GM18508 (cell line): ENCODE data around the gene SDC3.

Experiments used
- ATAC-seq: cut with Tn5 transposase; IDR thresholded peaks from one replicate; pipeline ENCODE4 v1.9.1; 2021; ENCODE audit warnings: moderate number of reproducible peaks; ENCODE audit not compliant: insufficient read depth, unreplicated experiment

Gene SDC3

GRCh38 chr1:30830537-30830936 is 78.0 kb downstream of the SDC3 start:
- no peak for ATAC-seq

- no peak for ATAC-seq
These were observed 78.7 kb downstream of the SDC3 start for GRCh38 chr1:30829889-30830288.

- no peak for ATAC-seq
These were observed 83.7 kb downstream of the SDC3 start for GRCh38 chr1:30824736-30825429.

GRCh38 chr1:30823969-30824735 is 84.4 kb downstream of the SDC3 start:
- ATAC-seq, result no peak

- ATAC-seq, result no peak
These were observed 85.0 kb downstream of the SDC3 start for GRCh38 chr1:30823627-30823968.

GRCh38 chr1:30822966-30823581 is 85.5 kb downstream of the SDC3 start:
- ATAC-seq, result no peak

GRCh38 chr1:30822006-30822405 is 86.6 kb downstream of the SDC3 start:
- ATAC-seq, result no peak

GRCh38 chr1:30820299-30820698 is 88.3 kb downstream of the SDC3 start:
- ATAC-seq, result no peak
